Measurements from ENCODE around the gene CACNG6. TPM values are rescaled to one million over a fixed set of nuclear protein-coding genes. Genes with fewer than 3 reads are reported as not detected.
"Not testable (repeated sequence)": the region's sequence is repeated elsewhere in the genome, so short reads cannot be mapped to it uniquely, and the experiment has no call there.

The CACNG6 gene
- total RNA-seq, 1 donor = 0.36 TPM

- peak; percentile 97 for DNase-seq (ENCODE audit: insufficient read length, low spot score, missing footprints)
- peak overlapping the region; percentile 67 for H2AFZ ChIP-seq (ENCODE audit: low read length)
- H3K4me2 ChIP-seq (ENCODE audit: insufficient read depth, low read length) = peak overlapping the region; percentile 58
- no peak overlapping the region for H3K4me3 ChIP-seq (ENCODE audit: insufficient read depth, low read length)
- H3K79me2 ChIP-seq (ENCODE audit: insufficient read depth, low read length) = no peaks in the 10 kb centered on the region
- TF ChIP-seq CTCF (IDR thresholded peaks at IDR 0.05; ENCODE audit: extremely low read depth, low read depth, low read length) = no peak
- no peaks in the 10 kb centered on the region for H3K27me3 ChIP-seq (ENCODE audit: insufficient read depth, low read length)
- peak overlapping the region; percentile 42 for H3K27ac ChIP-seq (ENCODE audit: low read depth, low read length)
- H3K36me3 ChIP-seq (ENCODE audit: insufficient read depth, low read length) = no peaks in the 10 kb centered on the region
- no peaks in the 10 kb centered on the region for H3K9me3 ChIP-seq (ENCODE audit: low read depth, low read length)
- no peaks in the 10 kb centered on the region for H4K20me1 ChIP-seq (ENCODE audit: insufficient read depth, low read length)
- H3K4me1 ChIP-seq (ENCODE audit: insufficient read depth, low read length) = peaks cover 4% of the 10 kb centered on the region
Observed at GRCh38 chr19:54035215-54036178, 44.1 kb downstream of the CACNG6 start.

DNA sequence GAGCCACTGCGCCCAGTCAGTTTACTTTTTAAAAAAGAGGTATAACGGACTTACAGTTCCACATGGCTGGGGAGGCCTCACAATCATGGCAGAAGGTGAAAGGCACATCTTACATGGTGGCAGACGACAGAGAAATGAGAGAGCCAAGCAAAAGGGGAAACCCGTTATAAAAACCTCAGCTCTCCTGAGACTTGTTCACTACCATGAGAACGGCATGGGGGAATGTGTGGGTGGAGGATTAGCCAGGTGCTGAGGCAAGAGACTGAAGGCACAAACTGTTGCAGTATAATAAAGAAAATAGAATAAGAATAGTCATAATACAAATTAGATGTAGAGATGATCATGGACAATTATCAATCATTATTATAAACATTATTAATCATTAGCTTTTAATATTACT is 45.1 kb downstream of the CACNG6 start:
- H3K27ac ChIP-seq (ENCODE audit: low read depth, low read length); H3K4me3 ChIP-seq (ENCODE audit: insufficient read depth, low read length); H3K9me3 ChIP-seq (ENCODE audit: low read depth, low read length); H3K79me2 ChIP-seq (ENCODE audit: insufficient read depth, low read length); H3K4me2 ChIP-seq (ENCODE audit: insufficient read depth, low read length); H4K20me1 ChIP-seq (ENCODE audit: insufficient read depth, low read length); H3K4me1 ChIP-seq (ENCODE audit: insufficient read depth, low read length); H2AFZ ChIP-seq (ENCODE audit: low read length); H3K36me3 ChIP-seq (ENCODE audit: insufficient read depth, low read length); H3K27me3 ChIP-seq (ENCODE audit: insufficient read depth, low read length); DNase-seq (ENCODE audit: insufficient read length, low spot score, missing footprints): not testable (repeated sequence)

DNA sequence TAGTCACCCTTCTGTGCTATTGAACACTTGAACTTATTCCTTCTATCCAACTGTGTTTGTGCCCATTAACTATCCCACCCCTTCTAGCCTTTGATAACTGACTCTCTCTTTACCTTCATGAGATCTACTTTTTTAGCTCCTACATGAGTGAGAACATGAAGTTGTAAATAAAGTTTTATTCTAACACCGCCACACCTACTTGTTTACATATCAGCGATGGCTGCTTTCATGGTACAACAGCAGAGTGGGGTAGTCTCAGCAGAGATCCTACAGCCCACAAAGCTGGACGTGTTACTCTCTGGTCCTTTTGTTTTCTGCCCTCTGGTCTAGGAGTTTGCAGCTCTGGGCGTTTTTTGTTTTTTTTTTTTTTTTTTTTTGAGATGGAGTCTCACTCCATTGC is 48.6 kb downstream of the CACNG6 start:
- Histone ChIP-seq H3K4me3 (ENCODE audit: insufficient read depth, low read length) (no peak overlapping the region), H3K79me2 (ENCODE audit: insufficient read depth, low read length) (no peaks in the 10 kb centered on the region), H3K27me3 (ENCODE audit: insufficient read depth, low read length) (no peaks in the 10 kb centered on the region), H3K36me3 (ENCODE audit: insufficient read depth, low read length) (no peaks in the 10 kb centered on the region), H4K20me1 (ENCODE audit: insufficient read depth, low read length) (no peaks in the 10 kb centered on the region), H3K27ac (ENCODE audit: low read depth, low read length) (no peak overlapping the region), H3K4me1 (ENCODE audit: insufficient read depth, low read length) (peaks cover 4% of the 10 kb centered on the region), H3K4me2 (ENCODE audit: insufficient read depth, low read length) (no peak overlapping the region), H3K9me3 (ENCODE audit: low read depth, low read length) (no peaks in the 10 kb centered on the region), H2AFZ (ENCODE audit: low read length) (no peak overlapping the region)
- DNase-seq (ENCODE audit: insufficient read length, low spot score, missing footprints) = no peak
- no peak for TF ChIP-seq CTCF (IDR thresholded peaks at IDR 0.05; ENCODE audit: extremely low read depth, low read depth, low read length)

DNA sequence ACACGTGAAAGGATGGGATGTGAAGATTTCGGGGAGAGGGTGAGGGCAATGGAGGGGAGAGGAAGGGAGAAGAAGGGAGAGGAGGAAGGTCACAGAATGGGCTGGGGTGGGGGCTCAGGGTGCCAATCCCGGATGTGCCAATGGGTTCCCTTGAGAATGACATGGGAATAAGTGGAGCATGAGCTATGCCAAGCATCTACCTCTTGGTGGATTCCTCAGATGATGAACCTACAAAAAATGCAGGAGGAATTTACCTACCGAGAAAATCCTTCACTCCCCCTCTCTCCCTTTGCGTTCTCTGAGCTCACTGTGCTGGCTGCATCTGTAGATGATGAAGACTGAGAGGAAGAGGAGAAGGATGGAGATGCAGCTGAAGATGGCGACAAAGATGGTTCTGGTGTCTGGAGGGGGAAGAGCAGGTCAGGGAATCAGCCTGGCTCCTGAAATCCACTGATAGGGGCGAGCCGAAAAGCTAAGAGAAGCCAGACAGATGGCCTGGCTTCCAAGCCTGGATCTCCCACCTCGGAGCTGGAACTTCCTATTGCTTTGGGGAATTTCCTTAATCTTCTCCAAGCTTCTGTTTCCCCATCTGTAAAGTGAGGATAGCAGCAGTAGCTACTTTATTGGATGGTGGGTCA is 50.7 kb downstream of the CACNG6 start:
- no peaks in the 10 kb centered on the region for H3K4me1 ChIP-seq (ENCODE audit: insufficient read depth, low read length)
- no peaks in the 10 kb centered on the region for H4K20me1 ChIP-seq (ENCODE audit: insufficient read depth, low read length)
- no peak overlapping the region for H3K4me3 ChIP-seq (ENCODE audit: insufficient read depth, low read length)
- no peak for DNase-seq (ENCODE audit: insufficient read length, low spot score, missing footprints)
- TF ChIP-seq CTCF (IDR thresholded peaks at IDR 0.05; ENCODE audit: extremely low read depth, low read depth, low read length) = no peak
- no peak overlapping the region for H3K27ac ChIP-seq (ENCODE audit: low read depth, low read length)
- H3K4me2 ChIP-seq (ENCODE audit: insufficient read depth, low read length) = no peak overlapping the region
- no peaks in the 10 kb centered on the region for H3K79me2 ChIP-seq (ENCODE audit: insufficient read depth, low read length)
- H2AFZ ChIP-seq (ENCODE audit: low read length) = no peak overlapping the region
- H3K36me3 ChIP-seq (ENCODE audit: insufficient read depth, low read length) = no peaks in the 10 kb centered on the region
- no peaks in the 10 kb centered on the region for H3K9me3 ChIP-seq (ENCODE audit: low read depth, low read length)
- peaks cover 5% of the 10 kb centered on the region for H3K27me3 ChIP-seq (ENCODE audit: insufficient read depth, low read length)
